IMR-90 (cell line): ENCODE measurements around the gene SPAAR. TPM values are rescaled to one million over a fixed set of nuclear protein-coding genes. Genes with fewer than 3 reads are reported as not detected.

Experiments
- ATAC-seq: fragments of 200-7000 bp; cut with Tn5 transposase; 2 replicates; pipeline ENCODE4 v1.9.1; 2020; ENCODE audit warnings: low read depth, mild to moderate bottlenecking, moderate library complexity
- BruUV-seq: library from RNA; stranded (reverse); fragments of 400-500 nt; replicated peaks from 2 replicates; lab custom pipeline; 2021; lab: Mats Ljungman, UMichigan
- CTCF ChIA-PET: fragments of 300-600 bp; formaldehyde crosslinking; extraction: SDS; loops from one replicate; lab custom pipeline; 2021; ENCODE audit warnings: antibody characterized with exemption; lab: Yijun Ruan, JAX
- POLR2A ChIA-PET: fragments of 300-600 bp; sonication (Branson Sonifier 250); formaldehyde crosslinking; loops from one replicate; lab custom pipeline; 2022; ENCODE audit warnings: antibody characterized with exemption; ENCODE audit not compliant: unreplicated experiment; lab: Charles Lee
- DNase-seq: peaks from one replicate; pipeline ENCODE4 v3.0.0; 2013
- H2AFZ ChIP-seq: replicated peaks from 2 replicates; pipeline ENCODE3; 2013; ENCODE audit warnings: low read length, mild to moderate bottlenecking; ENCODE audit not compliant: poor library complexity
- H2AK5ac ChIP-seq: 2 replicates; pipeline ENCODE4 v1.6.1; 2013; ENCODE audit warnings: low read depth, low read length, inconsistent platforms
- H2AK9ac ChIP-seq: replicated peaks from 2 replicates; pipeline ENCODE3; 2013; ENCODE audit warnings: mild to moderate bottlenecking, low read depth, low read length, moderate library complexity; ENCODE audit not compliant: poor library complexity
- H2BK120ac ChIP-seq: 2 replicates; pipeline ENCODE4 v1.6.1; 2013; ENCODE audit warnings: low read depth, low read length, inconsistent platforms
- H2BK15ac ChIP-seq: 3 replicates; pipeline ENCODE4 v1.6.1; 2013; ENCODE audit warnings: low read depth, low read length, inconsistent platforms
- H2BK20ac ChIP-seq: 2 replicates; pipeline ENCODE4 v1.6.1; 2013; ENCODE audit warnings: low read depth, mild to moderate bottlenecking, inconsistent platforms, low read length, moderate library complexity
- H2BK5ac ChIP-seq: 2 replicates; pipeline ENCODE4 v1.6.1; 2013; ENCODE audit warnings: mild to moderate bottlenecking, low read depth, low read length, inconsistent platforms; ENCODE audit not compliant: poor library complexity, severe bottlenecking
- H3K14ac ChIP-seq: replicated peaks from 2 replicates; pipeline ENCODE4 v1.6.1; 2013; ENCODE audit warnings: low read depth, low read length, inconsistent platforms
- H3K18ac ChIP-seq: 2 replicates; pipeline ENCODE4 v1.6.1; 2013; ENCODE audit warnings: low read depth, low read length, control low read depth
- H3K23ac ChIP-seq: 2 replicates; pipeline ENCODE4 v1.6.1; 2013; ENCODE audit warnings: low read depth, low read length, inconsistent platforms
- H3K27ac ChIP-seq: 2 replicates; pipeline ENCODE4 v1.5.1; 2013; ENCODE audit warnings: mild to moderate bottlenecking, control low read depth, low read length; ENCODE audit not compliant: insufficient read depth
- H3K27me3 ChIP-seq: 2 replicates; pipeline ENCODE4 v1.6.1; 2013; ENCODE audit warnings: low read length; ENCODE audit not compliant: control insufficient read depth, insufficient read depth
- H3K36me3 ChIP-seq: 2 replicates; pipeline ENCODE4 v1.6.1; 2013; ENCODE audit warnings: low read length, mixed read lengths; ENCODE audit not compliant: control insufficient read depth, insufficient read depth
- H3K4ac ChIP-seq: 2 replicates; pipeline ENCODE4 v1.6.1; 2013; ENCODE audit warnings: low read depth, low read length, inconsistent platforms
- H3K4me1 ChIP-seq: 2 replicates; pipeline ENCODE4 v1.6.1; 2013; ENCODE audit warnings: low read length, mixed read lengths; ENCODE audit not compliant: control insufficient read depth, insufficient read depth
- H3K4me2 ChIP-seq: 2 replicates; pipeline ENCODE4 v1.6.1; 2013; ENCODE audit warnings: low read depth, mild to moderate bottlenecking, control low read depth, low read length, moderate library complexity
- H3K4me3 ChIP-seq: 2 replicates; pipeline ENCODE4 v1.5.1; 2013; ENCODE audit warnings: low read depth, mild to moderate bottlenecking, control low read depth, low read length, moderate library complexity; ENCODE audit not compliant: insufficient read depth
- H3K56ac ChIP-seq: 2 replicates; pipeline ENCODE4 v1.6.1; 2013; ENCODE audit warnings: low read length, inconsistent platforms; ENCODE audit not compliant: insufficient read depth; ENCODE audit errors: extremely low read depth
- H3K79me1 ChIP-seq, 2 experiments: 2 replicates each; pipeline ENCODE4 v1.6.1; 2013; ENCODE audit warnings: low read length in 2 of 2, inconsistent platforms in 1 of 2, low read depth in 1 of 2
- H3K9ac ChIP-seq: 2 replicates; pipeline ENCODE4 v1.6.1; 2013; ENCODE audit warnings: low read depth, low read length, control low read depth
- H3K9me1 ChIP-seq: 2 replicates; pipeline ENCODE4 v1.6.1; 2013; ENCODE audit warnings: low read length, inconsistent platforms; ENCODE audit not compliant: insufficient read depth
- H3K9me3 ChIP-seq: 2 replicates; pipeline ENCODE4 v1.6.1; 2013; ENCODE audit warnings: low read length; ENCODE audit not compliant: control insufficient read depth, insufficient read depth
- H4K20me1 ChIP-seq: 2 replicates; pipeline ENCODE4 v1.6.1; 2013; ENCODE audit warnings: low read length, inconsistent platforms; ENCODE audit not compliant: insufficient read depth
- H4K5ac ChIP-seq: 2 replicates; pipeline ENCODE4 v1.6.1; 2013; ENCODE audit warnings: mild to moderate bottlenecking, low read depth, low read length, control low read depth
- H4K8ac ChIP-seq, 2 experiments: 2 replicates each; pipeline ENCODE4 v1.6.1; 2013; ENCODE audit warnings: low read depth in 2 of 2, low read length in 2 of 2, control low read depth in 1 of 2, inconsistent platforms in 1 of 2
- H4K91ac ChIP-seq: 2 replicates; pipeline ENCODE4 v1.6.1; 2013; ENCODE audit warnings: low read depth, low read length, inconsistent platforms; ENCODE audit not compliant: insufficient read depth
- BHLHE40 ChIP-seq: fragments of 150-350 bp; IDR thresholded peaks from 2 replicates; pipeline ENCODE4 v1.6.1; 2016; ENCODE audit warnings: mild to moderate bottlenecking, low read depth, low read length
- CEBPB ChIP-seq: IDR thresholded peaks from 2 replicates; pipeline ENCODE4 v1.6.1; 2012; ENCODE audit warnings: low read depth, low read length, improper control_type of control experiment
- NFE2L2 ChIP-seq: fragments of 150-350 bp; IDR thresholded peaks from 2 replicates; pipeline ENCODE4 v1.6.1; 2016; ENCODE audit warnings: low read depth, mild to moderate bottlenecking, low read length
- SMC3 ChIP-seq: fragments of 150-350 bp; IDR thresholded peaks from 2 replicates; pipeline ENCODE4 v1.6.1; 2016; ENCODE audit warnings: low read depth, mild to moderate bottlenecking, antibody characterized with exemption, low read length, moderate library complexity
- WGBS, 2 experiments: methylation state at CpG; one replicate each; pipeline versions ENCODE4 v1.1.5 to v1.1.7; 2013; ENCODE audit warnings: missing lambda C conversion rate in 2 of 2; ENCODE audit not compliant: insufficient read length in 1 of 2; ENCODE audit errors: extremely low coverage in 2 of 2; 5-methylcytosine and 5-hydroxymethylcytosine counted together
- dilution Hi-C: fragments of 300-500 bp; cut with HindIII; formaldehyde crosslinking; loops from one replicate; pipeline ENCODE4 v1.14.3; 2018; ENCODE audit warnings: low sequenced_read_pairs; ENCODE audit not compliant: unreplicated experiment
- in situ Hi-C: fragments of 300-500 bp; cut with MboI; formaldehyde crosslinking; loops from 3 replicates; pipeline ENCODE4 v1.14.3; 2019; ENCODE audit warnings: low sequenced_read_pairs, inconsistent platforms, mixed read lengths
- intact Hi-C: fragments of 100-400 bp; cut with micrococcal nuclease; formaldehyde crosslinking; loops from 2 replicates; pipeline ENCODE4 v1.10.0; 2022
- polyA plus RNA-seq, 3 experiments: library from polyadenylated mRNA; depleted of rRNA; stranded (reverse); fragments of >200 nt; gene quantifications; 2 replicates each; pipeline ENCODE4 v1.2.3, GENCODE V29; 2012; ENCODE audit warnings: low replicate concordance in 1 of 3
- total RNA-seq: library from RNA; depleted of rRNA; stranded (reverse); fragments of >200 nt; gene quantifications from 2 replicates; pipeline ENCODE4 v1.2.3, GENCODE V29; 2012

Gene SPAAR
- total and polyA plus RNA-seq, 2 of the 4 experiments (the other 2 are of a cell fraction), result 0.18 to 0.32 TPM

DNA sequence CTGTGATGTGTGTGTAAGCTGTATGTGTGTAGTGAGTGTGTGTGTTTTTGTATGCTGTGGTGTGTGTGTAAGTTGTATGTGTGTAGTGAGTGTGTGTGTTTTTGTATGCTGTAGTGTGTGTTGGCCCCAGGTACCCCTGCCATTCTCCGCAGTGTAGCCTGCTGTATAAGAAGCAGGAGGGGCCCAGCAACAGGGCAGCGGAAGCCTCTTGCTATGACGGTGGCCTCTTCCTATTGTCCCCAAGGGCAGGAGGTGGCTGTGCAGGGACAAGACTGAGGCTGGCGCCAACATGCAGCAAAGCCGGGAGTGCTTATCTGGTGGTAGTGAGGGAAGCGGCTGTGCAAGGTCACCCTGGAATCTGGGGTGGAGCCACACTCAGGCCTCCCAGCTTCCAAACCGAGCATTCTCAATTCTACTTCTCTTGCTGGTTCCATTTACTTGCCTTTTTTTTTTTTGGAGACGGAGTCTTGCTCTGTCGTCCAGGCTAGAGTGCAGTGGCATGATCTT is 5.1 kb downstream of the SPAAR start:
- Histone ChIP-seq H4K5ac (no peak overlapping the region), H3K23ac (no peak overlapping the region), H3K4me1 (peaks cover 6% of the 10 kb centered on the region), H3K56ac (no peak overlapping the region), H3K9ac (no peak overlapping the region), H3K4ac (peak overlapping the region; percentile 71), H3K36me3 (no peaks in the 10 kb centered on the region), H3K27ac (no peak overlapping the region; the same call in 1 of the 2 replicates), H3K14ac (peak overlapping the region; percentile 92), H3K79me1 (peaks cover 0 to 14% of the 10 kb centered on the region in 2 experiments; a peak in 2 of 4 replicates), H2AFZ (peak overlapping the region; percentile 92), H2BK5ac (peak overlapping the region; percentile 59), H3K4me2 (no peak overlapping the region), H2BK120ac (peak overlapping the region; percentile 76), H2BK20ac (peak overlapping the region; percentile 91), H2AK9ac (peak overlapping the region; percentile 87), H2AK5ac (peak overlapping the region; percentile 25), H4K8ac (peak overlapping the region in 1 of 2 experiments; percentile 65; a peak in 2 of 4 replicates), H3K18ac (no peak overlapping the region), H2BK15ac (peak overlapping the region; percentile 13; the same call in 2 of the 3 replicates), H3K9me1 (peaks cover 3% of the 10 kb centered on the region; the same call in 1 of the 2 replicates), H3K9me3 (no peaks in the 10 kb centered on the region), H4K91ac (peak overlapping the region; percentile 0; the same call in 1 of the 2 replicates), H3K27me3 (no peaks in the 10 kb centered on the region), H4K20me1 (no peaks in the 10 kb centered on the region), H3K4me3 (no peak overlapping the region)
- dilution Hi-C loops, result no loop called here
- ChIA-PET CTCF (no interaction called here), POLR2A (interaction anchor here (0.6 kb wide), 1 partner anchor 12 kb away, joined by 3 read pairs; no protein-coding TSS in a partner anchor)
- intact Hi-C loops, result no loop called here
- in situ Hi-C loops, result no loop called here
- TF ChIP-seq NFE2L2 (no peak), CEBPB (no peak), BHLHE40 (no peak), SMC3 (no peak)
- 51% methylated on average over 6 of the region's 9 CpGs; no CpG with 5 or more reads in 1 of the 2 experiments for WGBS, 2 experiments
- ATAC-seq (peak; percentile 64), DNase-seq (peak; percentile 47)
- BruUV-seq, result no TSS peak
